OCI-LY3 (cell line): ENCODE results near the gene FAP.

Source experiments
- H2AFZ ChIP-seq: fragments of 200-600, 300-600 bp; shearing (Covaris generic); 2 replicates; pipeline ENCODE4 v1.6.0; 2014; ENCODE audit warnings: antibody characterized with exemption, low read depth, low read length
- H3K27ac ChIP-seq: fragments of 200-600, 300-600 bp; sonication (generic); 2 replicates; pipeline ENCODE4 v1.5.1; 2014; ENCODE audit warnings: mild to moderate bottlenecking, low read length, moderate library complexity, mixed read lengths
- H3K27me3 ChIP-seq: fragments of 200-600, 300-600 bp; sonication (generic); 2 replicates; pipeline ENCODE4 v1.6.1; 2014; ENCODE audit warnings: low read depth, low read length, mixed read lengths
- H3K36me3 ChIP-seq: fragments of 200-600, 300-600 bp; sonication (generic); replicated peaks from 2 replicates; pipeline ENCODE3; 2014; ENCODE audit warnings: low read depth, low read length, mixed read lengths
- H3K4me1 ChIP-seq: fragments of 300-600, 200-600 bp; sonication (generic); 2 replicates; pipeline ENCODE4 v1.6.1; 2014; ENCODE audit warnings: low read length, mixed read lengths
- H3K4me2 ChIP-seq: fragments of 200-600, 300-600 bp; sonication (generic); 2 replicates; pipeline ENCODE4 v1.6.1; 2014; ENCODE audit warnings: low read length, mixed read lengths
- H3K4me3 ChIP-seq: fragments of 300-600, 200-600 bp; sonication (generic); 2 replicates; pipeline ENCODE4 v1.5.1; 2014; ENCODE audit warnings: antibody characterized with exemption, mild to moderate bottlenecking, low read length, moderate library complexity
- H3K79me2 ChIP-seq: fragments of 300-600, 200-600 bp; shearing (Covaris generic); 2 replicates; pipeline ENCODE4 v1.6.1; 2014; ENCODE audit warnings: mild to moderate bottlenecking, low read length, mixed read lengths
- H3K9ac ChIP-seq: fragments of 300-600, 200-600 bp; shearing (Covaris generic); 2 replicates; pipeline ENCODE4 v1.6.0; 2014; ENCODE audit warnings: mild to moderate bottlenecking, low read length, moderate library complexity
- H3K9me3 ChIP-seq: fragments of 200-600, 300-600 bp; shearing (Covaris generic); 2 replicates; pipeline ENCODE4 v1.6.1; 2014; ENCODE audit warnings: low read length, mixed read lengths; ENCODE audit not compliant: insufficient read depth
- H4K20me1 ChIP-seq: fragments of 200-600, 300-600 bp; sonication (generic); 2 replicates; pipeline ENCODE4 v1.6.1; 2016; ENCODE audit warnings: low read length, mixed read lengths; ENCODE audit not compliant: insufficient read depth
- EZH2phosphoT487 ChIP-seq: fragments of 200-600 bp; shearing (Covaris generic); IDR thresholded peaks from 2 replicates; pipeline ENCODE4 v1.6.1; 2018; ENCODE audit warnings: antibody characterized with exemption, mixed run types, low read depth
- TF ChIP-seq, protein P1 (sequence below): fragments of 200-600, 300-600 bp; sonication (generic); IDR thresholded peaks from 2 replicates; pipeline ENCODE4 v1.5.1; 2014; ENCODE audit warnings: antibody characterized with exemption, low read length, low read depth

The FAP gene

DNA sequence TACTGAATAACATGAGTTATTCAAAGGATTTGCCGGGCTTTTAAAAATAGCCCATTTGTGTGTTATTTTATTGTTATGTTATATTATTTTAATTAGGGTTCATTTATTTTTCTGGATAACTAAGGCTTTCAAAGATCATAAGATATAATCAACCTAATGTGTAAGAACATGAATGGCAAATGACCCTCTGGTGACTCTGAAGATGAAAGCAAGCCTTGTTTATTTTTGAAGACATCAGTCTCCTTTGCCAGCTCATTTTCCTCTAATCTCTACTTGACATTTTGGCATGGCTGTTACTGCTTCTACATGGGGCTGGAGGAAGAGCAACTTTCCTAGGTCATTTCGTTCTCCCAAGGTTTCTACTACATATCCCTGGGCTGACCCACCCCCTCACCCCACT lies 10.6 kb downstream of the FAP start:
- H3K4me2 ChIP-seq: no peak overlapping the region
- H3K27me3 ChIP-seq: no peaks in the 10 kb centered on the region
- H3K9ac ChIP-seq: no peak overlapping the region
- no peaks in the 10 kb centered on the region for H3K79me2 ChIP-seq
- H4K20me1 ChIP-seq: no peaks in the 10 kb centered on the region
- no peak overlapping the region for H2AFZ ChIP-seq
- no peak for TF ChIP-seq EZH2phosphoT487
- TF ChIP-seq, protein P1, sequence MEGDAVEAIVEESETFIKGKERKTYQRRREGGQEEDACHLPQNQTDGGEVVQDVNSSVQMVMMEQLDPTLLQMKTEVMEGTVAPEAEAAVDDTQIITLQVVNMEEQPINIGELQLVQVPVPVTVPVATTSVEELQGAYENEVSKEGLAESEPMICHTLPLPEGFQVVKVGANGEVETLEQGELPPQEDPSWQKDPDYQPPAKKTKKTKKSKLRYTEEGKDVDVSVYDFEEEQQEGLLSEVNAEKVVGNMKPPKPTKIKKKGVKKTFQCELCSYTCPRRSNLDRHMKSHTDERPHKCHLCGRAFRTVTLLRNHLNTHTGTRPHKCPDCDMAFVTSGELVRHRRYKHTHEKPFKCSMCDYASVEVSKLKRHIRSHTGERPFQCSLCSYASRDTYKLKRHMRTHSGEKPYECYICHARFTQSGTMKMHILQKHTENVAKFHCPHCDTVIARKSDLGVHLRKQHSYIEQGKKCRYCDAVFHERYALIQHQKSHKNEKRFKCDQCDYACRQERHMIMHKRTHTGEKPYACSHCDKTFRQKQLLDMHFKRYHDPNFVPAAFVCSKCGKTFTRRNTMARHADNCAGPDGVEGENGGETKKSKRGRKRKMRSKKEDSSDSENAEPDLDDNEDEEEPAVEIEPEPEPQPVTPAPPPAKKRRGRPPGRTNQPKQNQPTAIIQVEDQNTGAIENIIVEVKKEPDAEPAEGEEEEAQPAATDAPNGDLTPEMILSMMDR: no peak
- no peak overlapping the region for H3K4me3 ChIP-seq
- no peak overlapping the region for H3K27ac ChIP-seq
- H3K4me1 ChIP-seq: no peaks in the 10 kb centered on the region
- no peaks in the 10 kb centered on the region for H3K9me3 ChIP-seq
- no peaks in the 10 kb centered on the region for H3K36me3 ChIP-seq

- TF ChIP-seq, protein P1: no peak
- no peak for TF ChIP-seq EZH2phosphoT487
Observed at GRCh38 chr2:162232027-162232426, 11.2 kb downstream of the FAP start.

GRCh38 chr2:162230761-162231160 lies 12.5 kb downstream of the FAP start:
- no peak overlapping the region for H3K4me3 ChIP-seq
- H3K27ac ChIP-seq: no peak overlapping the region
- no peak overlapping the region for H3K4me2 ChIP-seq
- no peaks in the 10 kb centered on the region for H3K36me3 ChIP-seq
- no peaks in the 10 kb centered on the region for H3K27me3 ChIP-seq
- H3K9ac ChIP-seq: no peak overlapping the region
- no peak for TF ChIP-seq EZH2phosphoT487
- TF ChIP-seq, protein P1: no peak
- no peaks in the 10 kb centered on the region for H3K4me1 ChIP-seq
- H3K79me2 ChIP-seq: no peaks in the 10 kb centered on the region
- no peaks in the 10 kb centered on the region for H3K9me3 ChIP-seq
- H2AFZ ChIP-seq: no peak overlapping the region
- no peaks in the 10 kb centered on the region for H4K20me1 ChIP-seq

More at GRCh38 chr2:162232027-162232426, 11.2 kb downstream of the FAP start:
- H2AFZ ChIP-seq: no peak overlapping the region
- H3K4me1 ChIP-seq: no peaks in the 10 kb centered on the region
- H3K4me3 ChIP-seq: no peak overlapping the region
- no peak overlapping the region for H3K4me2 ChIP-seq
- no peaks in the 10 kb centered on the region for H3K79me2 ChIP-seq
- no peaks in the 10 kb centered on the region for H3K27me3 ChIP-seq
- H4K20me1 ChIP-seq: no peaks in the 10 kb centered on the region
- H3K27ac ChIP-seq: no peak overlapping the region
- no peaks in the 10 kb centered on the region for H3K36me3 ChIP-seq
- no peak overlapping the region for H3K9ac ChIP-seq
- no peaks in the 10 kb centered on the region for H3K9me3 ChIP-seq

GRCh38 chr2:162226836-162227235 lies 16.4 kb downstream of the FAP start:
- H3K4me3 ChIP-seq: no peak overlapping the region
- H3K36me3 ChIP-seq: no peaks in the 10 kb centered on the region
- H3K27ac ChIP-seq: no peak overlapping the region
- H3K27me3 ChIP-seq: no peaks in the 10 kb centered on the region
- TF ChIP-seq, protein P1: no peak
- no peak for TF ChIP-seq EZH2phosphoT487
- no peaks in the 10 kb centered on the region for H4K20me1 ChIP-seq
- no peaks in the 10 kb centered on the region for H3K4me1 ChIP-seq
- no peaks in the 10 kb centered on the region for H3K79me2 ChIP-seq
- no peaks in the 10 kb centered on the region for H3K9me3 ChIP-seq
- no peak overlapping the region for H2AFZ ChIP-seq
- H3K9ac ChIP-seq: no peak overlapping the region
- no peak overlapping the region for H3K4me2 ChIP-seq
